ENCODE data around the gene C2orf68.
"Not testable (repeated sequence)": the region's sequence is repeated elsewhere in the genome, so short reads cannot be mapped to it uniquely, and the experiment has no call there.

The C2orf68 gene

GRCh38 chr2:85631316-85631715 lies 19.4 kb upstream of the C2orf68 start:
- no peak for DNase-seq (ENCODE audit: low spot score)

DNA sequence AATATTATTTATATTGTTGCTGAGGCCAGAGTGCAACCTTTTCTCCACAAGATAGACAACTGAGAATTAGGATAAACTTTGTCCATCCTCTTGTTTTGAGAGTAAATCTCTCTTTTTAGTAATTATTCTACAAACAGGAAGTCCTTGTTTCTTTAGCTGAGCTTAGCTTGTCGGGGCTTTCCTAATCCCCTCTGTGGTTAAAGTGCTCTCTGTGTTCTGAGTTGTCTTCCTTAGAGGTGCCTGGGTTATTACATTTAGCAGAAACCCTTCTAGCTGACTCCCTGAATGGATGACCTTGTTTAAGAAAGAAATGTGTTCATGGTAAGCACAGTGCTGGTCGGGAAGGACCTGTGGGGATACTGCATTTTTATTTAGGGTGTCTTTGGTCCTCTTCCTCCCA lies 16.8 kb upstream of the C2orf68 start:
- no peak for DNase-seq (ENCODE audit: low spot score)

GRCh38 chr2:85623991-85624390 lies 12.1 kb upstream of the C2orf68 start:
- no peak for DNase-seq (ENCODE audit: low spot score)

GRCh38 chr2:85621338-85621737 lies 9.5 kb upstream of the C2orf68 start:
- DNase-seq (ENCODE audit: low spot score), result no peak

DNA sequence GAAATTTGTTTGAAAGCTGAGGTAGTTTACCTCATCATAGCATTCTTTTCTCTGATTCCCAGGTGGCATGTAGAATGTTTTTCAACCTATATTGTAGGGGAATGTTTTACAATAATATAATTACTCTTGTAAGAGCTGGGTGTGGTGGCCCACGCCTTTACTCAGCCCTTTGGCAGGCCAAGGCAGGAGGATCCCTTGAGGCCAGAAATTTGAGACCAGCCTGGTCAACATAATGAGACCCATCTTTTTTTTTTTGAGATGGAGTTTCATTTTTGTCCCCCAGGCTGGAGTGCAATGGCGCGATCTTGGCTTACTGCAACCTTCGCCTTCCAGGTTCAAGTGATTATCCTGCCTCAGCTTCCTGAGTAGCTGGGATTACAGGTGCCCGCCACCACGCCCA lies 7.8 kb upstream of the C2orf68 start:
- no peak for DNase-seq (ENCODE audit: low spot score)

DNA sequence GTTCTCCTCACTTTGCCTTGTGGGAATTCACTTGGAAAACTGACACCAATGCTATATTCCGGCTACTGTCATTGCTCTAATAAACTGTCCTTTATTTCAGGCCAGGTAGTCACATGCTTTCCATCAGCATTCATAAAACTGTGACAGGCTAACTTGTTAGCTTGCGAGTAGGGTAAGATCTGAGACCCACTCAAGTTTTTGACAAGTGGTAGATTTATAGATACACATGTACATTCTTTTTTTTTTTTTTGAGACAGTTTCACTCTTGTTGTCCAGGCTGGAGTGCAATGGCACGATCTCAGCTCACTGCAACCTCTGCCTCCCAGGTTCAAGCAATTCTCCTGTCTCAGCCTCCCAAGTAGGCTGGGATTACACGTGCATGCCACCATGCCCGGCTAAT lies 5.9 kb upstream of the C2orf68 start:
- not testable (repeated sequence) for DNase-seq (ENCODE audit: low spot score)

GRCh38 chr2:85615413-85615728 lies 3.5 kb upstream of the C2orf68 start:
- DNase-seq (ENCODE audit: low spot score), result no peak

GRCh38 chr2:85614757-85615156 lies 2.9 kb upstream of the C2orf68 start:
- DNase-seq (ENCODE audit: low spot score), result not testable (repeated sequence)

- no peak for DNase-seq (ENCODE audit: low spot score)
These were observed 2.0 kb upstream of the C2orf68 start for GRCh38 chr2:85613717-85614515.

DNA sequence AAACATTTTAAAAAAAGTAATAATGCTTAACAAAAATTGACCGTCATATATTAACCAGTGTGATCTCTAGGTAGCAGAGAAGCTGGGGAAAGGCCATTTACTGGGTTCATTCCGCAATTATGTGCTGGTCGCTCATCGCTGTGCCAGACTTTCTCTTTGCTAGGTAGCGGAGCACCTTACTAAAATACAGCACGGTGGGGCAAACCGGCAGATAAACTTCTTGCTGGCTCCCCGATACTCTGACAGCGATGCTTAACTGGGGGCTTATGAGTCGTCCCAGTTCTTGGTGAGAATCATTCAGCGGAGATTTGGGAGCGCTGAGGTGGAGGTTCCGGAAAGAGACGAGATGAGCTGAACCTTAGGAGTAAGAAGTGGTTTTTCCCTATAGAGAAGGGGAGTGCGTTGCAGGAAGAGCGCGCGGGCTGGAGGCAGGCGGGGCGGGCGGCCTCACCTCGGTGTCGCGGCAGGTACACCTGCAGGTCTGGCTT lies 605 bp downstream of the C2orf68 start:
- DNase-seq (ENCODE audit: low spot score), result no peak

DNA sequence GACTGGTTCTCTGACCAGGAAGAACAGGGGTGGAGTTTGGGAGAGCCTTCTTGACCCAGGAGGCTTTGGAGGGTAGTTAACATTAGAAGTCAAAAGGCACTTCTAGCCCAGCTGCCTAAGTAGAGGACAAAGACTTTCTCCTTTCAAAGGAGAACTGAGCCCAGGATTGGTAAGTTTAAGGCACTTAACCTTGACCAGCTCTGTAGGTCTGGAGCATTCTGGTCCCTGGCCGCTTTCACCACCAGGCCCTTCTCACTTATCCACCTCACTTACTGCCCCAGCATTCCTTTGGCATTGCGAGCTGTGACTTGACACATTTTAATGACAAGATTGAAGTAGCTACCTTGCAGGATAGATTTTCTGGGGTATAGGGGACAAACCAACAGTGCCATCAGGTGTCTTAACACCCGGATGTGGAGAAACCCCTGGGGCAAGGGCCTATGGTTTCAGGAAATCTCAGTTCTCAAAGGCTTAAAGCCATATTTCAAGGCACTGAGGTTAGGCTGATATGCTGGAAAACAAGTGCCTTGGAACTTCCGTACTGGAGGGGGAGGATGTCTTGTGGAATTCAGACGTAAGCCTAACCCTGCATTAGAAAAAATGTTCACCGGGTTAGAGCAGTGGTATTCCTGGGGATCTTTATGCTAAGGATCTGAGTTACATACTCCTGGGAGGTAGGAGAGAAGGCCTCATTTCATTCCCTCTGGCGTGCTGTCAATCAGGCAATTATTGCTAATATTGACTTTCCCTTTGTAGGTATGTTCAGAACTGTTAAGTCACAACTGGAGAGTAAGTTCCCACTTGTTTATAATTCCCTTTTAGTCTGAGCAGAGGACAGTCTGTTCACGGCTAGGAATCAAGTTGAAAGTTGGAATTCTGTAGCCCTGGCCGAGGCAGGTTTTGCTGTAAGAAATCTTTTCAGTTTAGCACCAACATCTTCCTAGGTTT lies 4.3 kb downstream of the C2orf68 start:
- DNase-seq (ENCODE audit: low spot score), result no peak

GRCh38 chr2:85606116-85606455 lies 5.8 kb downstream of the C2orf68 start:
- no peak for DNase-seq (ENCODE audit: low spot score)

GRCh38 chr2:85605406-85606115 lies 6.3 kb downstream of the C2orf68 start:
- no peak for DNase-seq (ENCODE audit: low spot score)

- DNase-seq (ENCODE audit: low spot score), result no peak
These were observed 7.1 kb downstream of the C2orf68 start for GRCh38 chr2:85604568-85605339.

DNA sequence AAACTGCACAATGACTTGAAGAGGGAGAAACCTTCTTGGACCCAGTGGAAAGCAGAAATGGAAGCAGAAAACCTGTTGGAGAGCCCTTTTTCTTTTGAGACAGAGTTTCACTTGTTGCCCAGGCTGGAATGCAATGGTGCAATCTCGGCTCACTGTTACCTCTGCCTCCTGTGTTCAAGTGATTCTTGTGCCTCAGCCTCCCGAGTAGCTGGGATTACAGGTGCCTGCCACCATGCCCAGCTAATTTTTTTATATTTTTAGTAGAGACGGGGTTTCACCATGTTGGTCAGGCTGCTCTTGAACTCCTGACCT lies 7.8 kb downstream of the C2orf68 start:
- not testable (repeated sequence) for DNase-seq (ENCODE audit: low spot score)

DNA sequence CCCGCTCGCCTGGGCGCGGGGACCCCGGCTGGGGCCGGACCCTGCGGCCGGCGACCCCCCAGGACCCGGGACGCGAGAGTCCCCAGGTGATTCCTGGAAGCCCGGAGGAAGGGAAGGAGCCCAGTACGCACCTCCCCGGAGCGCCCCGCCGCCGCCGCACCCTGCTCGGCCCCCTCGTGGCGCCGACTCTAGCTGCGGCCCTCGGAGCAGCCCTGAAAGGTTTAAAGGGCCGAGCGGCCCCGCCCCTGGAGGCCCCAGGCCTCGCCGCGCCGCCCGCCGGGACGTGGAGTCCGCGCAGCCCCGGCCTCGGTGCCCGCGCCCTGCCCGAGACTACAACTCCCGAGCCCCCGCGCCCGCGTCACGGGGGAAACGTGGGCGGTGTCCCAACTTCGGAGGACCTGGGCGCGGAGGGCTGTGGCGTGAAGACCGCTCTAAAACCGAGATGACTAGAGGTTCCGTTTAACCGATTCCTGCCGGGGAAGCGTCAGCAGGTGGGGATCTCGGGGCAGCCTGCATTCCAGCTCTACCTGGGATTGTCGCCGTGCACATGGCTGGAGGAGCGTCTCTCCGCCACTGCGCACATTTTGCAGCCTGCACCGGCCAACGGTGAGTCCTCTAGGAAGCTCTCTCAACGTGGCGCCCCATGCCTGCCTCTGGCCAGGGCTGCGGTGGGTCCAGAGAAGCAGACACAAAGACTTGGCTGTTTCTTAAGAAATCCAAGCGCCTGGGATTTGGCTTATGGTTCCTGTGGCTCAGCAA lies 9.2 kb downstream of the C2orf68 start, which contains the start of gene TMEM150A:
TMEM150A (minus strand) TSS at position 223 of the 759 bp plus-strand sequence. CDS start 750 bp downstream, outside the sequence.
- DNase-seq (ENCODE audit: low spot score), result peak; percentile 88

GRCh38 chr2:85601771-85602475 lies 9.9 kb downstream of the C2orf68 start:
- no peak for DNase-seq (ENCODE audit: low spot score)

GRCh38 chr2:85600951-85601770 lies 10.7 kb downstream of the C2orf68 start:
- no peak for DNase-seq (ENCODE audit: low spot score)

DNA sequence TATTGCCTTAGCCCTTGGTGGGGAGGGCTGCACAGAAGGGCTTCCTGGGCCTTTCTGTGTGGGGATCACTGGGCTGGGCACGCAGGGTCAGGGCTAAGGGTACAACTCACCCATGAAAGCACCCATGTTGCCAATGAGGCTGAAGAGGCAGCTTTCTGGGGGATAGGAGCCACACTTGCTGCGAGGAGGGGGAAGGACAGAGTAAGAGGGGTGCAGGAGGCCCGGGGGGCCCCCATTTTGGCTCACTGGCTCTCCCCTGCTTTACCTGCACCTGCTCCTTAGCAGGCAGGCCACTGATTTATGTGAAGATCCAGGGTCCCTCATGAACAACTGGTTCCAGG lies 11.7 kb downstream of the C2orf68 start:
- no peak for DNase-seq (ENCODE audit: low spot score)
